GM13977 (cell line): ENCODE data around the gene SERPINA12.
"Not testable (repeated sequence)": the region's sequence is repeated elsewhere in the genome, so short reads cannot be mapped to it uniquely, and the experiment has no call there.

Experiments
- DNase-seq: peaks from one replicate; pipeline ENCODE4 v3.0.0; 2012; ENCODE audit warnings: low spot score
- CTCF ChIP-seq: IDR thresholded peaks from 2 replicates; pipeline ENCODE4 v1.5.1; 2012; ENCODE audit warnings: mild to moderate bottlenecking, control low read depth; ENCODE audit not compliant: insufficient read depth; ENCODE audit errors: extremely low read depth, missing control alignments
- in situ Hi-C: fragments of 300-500 bp; cut with MboI; formaldehyde crosslinking; loops from one replicate; pipeline ENCODE4 v1.12.0; 2022; ENCODE audit warnings: low sequenced_read_pairs, low pct_unique_long_range_greater_than_20kb, mixed read lengths, inconsistent platforms; ENCODE audit not compliant: unreplicated experiment

Gene SERPINA12

DNA sequence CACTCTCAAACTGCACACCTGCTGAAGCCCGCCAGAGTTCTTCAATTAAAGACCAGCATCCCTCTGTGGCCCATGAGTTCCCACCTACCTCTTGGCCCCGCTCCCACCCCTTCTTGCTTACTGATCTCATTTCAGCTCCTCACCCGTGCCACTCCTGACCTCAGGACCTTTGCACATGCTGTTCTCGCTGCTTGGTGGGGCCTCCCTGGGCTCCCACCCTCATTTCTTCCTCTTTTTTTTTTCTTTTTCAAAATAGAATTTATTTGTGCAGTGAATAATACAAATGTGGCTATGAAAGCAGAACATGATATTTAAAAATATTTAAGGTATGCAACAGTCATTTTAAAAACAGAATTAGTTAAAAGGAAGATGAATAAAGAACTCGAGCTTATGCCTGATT, 24.8 kb downstream of the SERPINA12 start:
- no peak for DNase-seq
- no peak for TF ChIP-seq CTCF
- in situ Hi-C loops: no loop called here

- no peak for TF ChIP-seq CTCF
- no peak for DNase-seq
- in situ Hi-C loops: no loop called here
Observed at GRCh38 chr14:94483729-94484275, 25.5 kb downstream of the SERPINA12 start.

DNA sequence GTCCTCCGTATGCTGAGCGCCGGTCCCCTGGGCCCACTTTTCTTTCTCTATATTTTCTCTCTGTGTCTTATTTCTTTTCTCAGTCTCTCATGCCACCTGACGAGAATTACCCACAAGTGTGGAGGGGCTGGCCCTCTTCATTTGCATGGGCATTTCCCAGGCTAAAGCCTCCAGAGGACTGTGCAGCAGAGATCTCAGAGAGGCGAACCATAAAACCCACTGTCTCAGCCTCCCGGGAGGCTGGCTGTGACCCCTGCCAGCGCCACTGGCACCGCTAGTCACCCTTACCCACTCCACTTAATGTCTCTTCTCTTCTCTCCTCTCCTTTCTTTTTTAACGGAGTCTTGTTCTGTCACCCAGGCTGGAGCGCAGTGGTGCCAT, 26.2 kb downstream of the SERPINA12 start:
- in situ Hi-C loops: no loop called here
- no peak for DNase-seq
- no peak for TF ChIP-seq CTCF

- DNase-seq, in situ Hi-C loops: not testable (repeated sequence)
Observed at GRCh38 chr14:94482132-94483070, 26.9 kb downstream of the SERPINA12 start.

DNA sequence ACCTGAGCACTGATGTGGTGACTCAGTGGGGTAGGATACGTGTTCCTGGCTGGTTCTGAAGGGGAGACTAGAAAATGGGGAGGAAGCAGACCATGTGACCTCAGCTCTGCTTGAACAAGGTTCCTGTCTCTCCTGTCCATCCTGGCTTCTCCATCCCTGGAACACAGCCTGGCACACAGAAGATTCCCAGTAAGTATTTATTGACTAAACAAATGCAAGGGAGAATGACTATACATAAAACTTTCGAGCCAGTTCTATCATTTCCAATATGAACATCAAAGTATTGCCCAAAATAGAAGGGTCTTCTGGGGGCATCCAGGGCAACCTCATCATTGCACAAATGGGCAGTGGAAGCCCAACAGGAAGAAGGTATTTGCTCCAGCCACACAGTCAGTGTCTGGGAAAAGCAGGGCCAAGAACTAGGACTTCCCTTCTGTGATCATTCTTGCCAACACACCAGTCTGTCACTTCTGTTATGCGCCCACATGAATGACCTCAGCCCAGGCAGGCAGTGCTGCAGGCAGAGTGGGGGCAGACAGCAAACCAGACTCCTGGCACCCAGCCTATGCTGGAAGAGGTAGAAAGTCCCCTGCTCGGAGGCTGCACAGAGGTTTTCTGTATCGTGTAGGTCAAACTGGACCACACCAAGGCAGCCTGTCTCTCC, 27.7 kb downstream of the SERPINA12 start:
- no peak for TF ChIP-seq CTCF
- in situ Hi-C loops: no loop called here
- no peak for DNase-seq

DNA sequence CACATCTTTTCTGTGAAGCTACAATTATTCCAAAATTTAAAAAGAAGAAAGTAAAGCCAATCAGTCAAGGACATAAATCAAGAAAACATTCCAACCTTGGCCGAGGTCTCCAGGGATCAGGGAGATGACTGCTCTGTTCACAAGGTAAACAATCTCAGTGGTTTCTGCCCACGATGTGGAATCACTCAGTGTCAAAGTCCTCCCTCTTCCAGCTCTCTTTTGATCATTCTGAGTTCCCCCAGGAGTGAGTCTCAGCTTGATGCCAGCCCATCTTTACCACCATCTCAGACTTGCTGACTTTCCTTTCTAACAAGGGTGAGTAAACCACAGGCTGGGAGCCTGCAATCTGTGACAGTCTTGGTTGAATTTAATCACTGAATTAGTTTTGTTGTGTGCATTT, 28.5 kb downstream of the SERPINA12 start:
- no peak for DNase-seq
- TF ChIP-seq CTCF: no peak
- in situ Hi-C loops: no loop called here

DNA sequence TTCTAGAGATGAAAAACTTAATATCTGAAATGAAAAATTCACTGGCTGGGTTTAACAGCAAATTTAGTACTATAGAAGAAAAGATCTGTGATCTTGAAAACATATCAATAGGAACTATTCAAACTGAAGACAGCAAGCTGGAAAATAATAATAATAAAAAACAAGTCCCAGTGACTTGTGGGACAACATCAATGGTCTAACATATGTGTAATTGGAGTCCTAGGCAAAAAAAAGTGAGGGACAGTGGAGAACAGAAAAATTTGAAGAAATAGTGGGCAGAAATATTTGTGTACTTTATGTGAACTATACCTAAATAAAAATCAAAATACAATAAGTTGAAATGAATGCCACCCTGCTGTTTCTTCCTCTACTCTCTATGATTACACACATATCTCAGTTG, 30.8 kb downstream of the SERPINA12 start:
- no peak for DNase-seq
- no peak for TF ChIP-seq CTCF
- in situ Hi-C loops: no loop called here
